Esophagus muscularis mucosa (tissue), 4 donors: Measurements from ENCODE around the gene KLF6. TPM values are rescaled to one million over a fixed set of nuclear protein-coding genes. Genes with fewer than 3 reads are reported as not detected.

Source experiments
- DNase-seq: peaks from one replicate; pipeline ENCODE4 v3.0.0-alpha.2; 2017; ENCODE audit errors: extremely low spot score
- H3K27ac ChIP-seq, 4 donors: fragments of 200-600 bp; sonication (generic); replicated peaks in 1 of 4; 1 replicate in 3 of 4; 2 replicates in 1 of 4; pipeline ENCODE4 v1.5.1; 2016 to 2019; ENCODE audit warnings: mild to moderate bottlenecking in 1 of 4
- H3K27me3 ChIP-seq, 4 donors: fragments of 200-600 bp; sonication (generic); one replicate each; pipeline versions ENCODE4 v1.5.1 to v1.6.0; 2016 to 2019
- H3K36me3 ChIP-seq, 4 donors: fragments of 200-600 bp; sonication (generic); one replicate each; pipeline ENCODE4 v1.5.1; 2016 to 2019
- H3K4me1 ChIP-seq, 4 donors: fragments of 200-600 bp; sonication (generic); one replicate each; pipeline ENCODE4 v1.5.1; 2016 to 2019
- H3K4me3 ChIP-seq, 4 donors: fragments of 200-600 bp; sonication (generic); 1 replicate in 2 of 4; 2 replicates in 2 of 4; pipeline ENCODE4 v1.5.1; 2016 to 2019; ENCODE audit warnings: mild to moderate bottlenecking in 4 of 4, moderate library complexity in 1 of 4
- H3K9me3 ChIP-seq, 4 donors: fragments of 200-600 bp; sonication (generic); 1 replicate in 3 of 4; 2 replicates in 1 of 4; pipeline ENCODE4 v1.5.1; 2016 to 2019
- CTCF ChIP-seq, 3 experiments: fragments of 200-600 bp in 2 of 3; fragments of 450-650 bp in 1 of 3; sonication (generic) in 2 of 3; IDR thresholded peaks; one replicate each; pipeline ENCODE4 v1.5.1; 2017 to 2019; ENCODE audit warnings: antibody characterized with exemption in 3 of 3, mild to moderate bottlenecking in 2 of 3, moderate library complexity in 1 of 3
- EP300 ChIP-seq: sonication (generic); formaldehyde crosslinking; IDR thresholded peaks from one replicate; pipeline ENCODE4 v1.6.1; 2017; ENCODE audit warnings: antibody characterized with exemption
- POLR2A ChIP-seq: fragments of 450-650 bp; IDR thresholded peaks from one replicate; pipeline ENCODE4 v1.6.1; 2017; ENCODE audit warnings: antibody characterized with exemption, moderate library complexity, mild to moderate bottlenecking, low read depth
- POLR2AphosphoS5 ChIP-seq, 2 donors: sonication (generic); formaldehyde crosslinking; IDR thresholded peaks; one replicate each; pipeline ENCODE4 v1.6.1; 2017; ENCODE audit warnings: antibody characterized with exemption in 2 of 2
- WGBS: methylation state at CpG from one replicate; pipeline ENCODE4 v1.1.5; 2018; 5-methylcytosine and 5-hydroxymethylcytosine counted together
- intact Hi-C: fragments of 100-400 bp; cut with DNase I; formaldehyde crosslinking; loops from one replicate; pipeline ENCODE4 v1.15.1; 2023
- total RNA-seq, 4 donors: library from RNA; depleted of rRNA; stranded (reverse); fragments of >200 nt; gene quantifications; one replicate each; pipeline versions ENCODE4 v1.1.0 to v1.2.1, GENCODE V29; 2016

The KLF6 gene
- total RNA-seq, 4 donors from 2014 or later = 114 to 145 (median 123) TPM

- intact Hi-C loops = no loop called here
- Histone ChIP-seq H3K9me3 (no peaks in the 10 kb centered on the region), H3K27me3 (no peaks in the 10 kb centered on the region), H3K4me1 (peaks cover 68 to 83% (median 73%) of the 10 kb centered on the region in 4 donors), H3K4me3 (no peak overlapping the region), H3K36me3 (no peaks in the 10 kb centered on the region), H3K27ac (peak overlapping the region; percentile 78 to 83 (median 79))
- peak; percentile 89 for DNase-seq
- 91% methylated on average over 6 of the region's 6 CpGs for WGBS
- TF ChIP-seq CTCF (IDR thresholded peaks at IDR 0.05) (no peak), POLR2A (no peak), EP300 (no peak), POLR2AphosphoS5 (IDR thresholded peaks at IDR 0.05) (no peak)
Measured at GRCh38 chr10:3808689-3809199, 23.7 kb upstream of the KLF6 start.

- WGBS = 47% methylated on average over 12 of the region's 12 CpGs
Measured at GRCh38 chr10:3807928-3808496, 23.0 kb upstream of the KLF6 start.

GRCh38 chr10:3807211-3807927 is 22.4 kb upstream of the KLF6 start:
- H3K27ac ChIP-seq = peak overlapping the region; percentile 78 to 83 (median 79)
- H3K4me1 ChIP-seq = peaks cover 68 to 83% (median 74%) of the 10 kb centered on the region in 4 donors
- intact Hi-C loops = no loop called here
- WGBS = 88% methylated on average over 14 of the region's 15 CpGs
- DNase-seq = peak; percentile 91
- no peaks in the 10 kb centered on the region for H3K27me3 ChIP-seq
- H3K4me3 ChIP-seq = no peak overlapping the region
- TF ChIP-seq POLR2A (no peak), POLR2AphosphoS5 (IDR thresholded peaks at IDR 0.05) (no peak), CTCF (IDR thresholded peaks at IDR 0.05) (no peak), EP300 (no peak)
- H3K9me3 ChIP-seq = no peaks in the 10 kb centered on the region
- H3K36me3 ChIP-seq = no peaks in the 10 kb centered on the region

More at GRCh38 chr10:3807928-3808496, 23.0 kb upstream of the KLF6 start:
- intact Hi-C loops = no loop called here
- H3K27ac ChIP-seq = peak overlapping the region; percentile 78 to 83 (median 79)
- TF ChIP-seq CTCF (IDR thresholded peaks at IDR 0.05) = no peak
- no peak for TF ChIP-seq EP300
- TF ChIP-seq POLR2A = no peak
- TF ChIP-seq POLR2AphosphoS5 (IDR thresholded peaks at IDR 0.05) = peak; percentile 57 to 67
- H3K4me1 ChIP-seq = peaks cover 68 to 83% (median 74%) of the 10 kb centered on the region in 4 donors
- no peaks in the 10 kb centered on the region for H3K36me3 ChIP-seq
- H3K27me3 ChIP-seq = no peaks in the 10 kb centered on the region
- peak; percentile 87 for DNase-seq
- H3K9me3 ChIP-seq = no peaks in the 10 kb centered on the region
- H3K4me3 ChIP-seq = no peak overlapping the region

GRCh38 chr10:3806603-3807002 is 21.6 kb upstream of the KLF6 start:
- TF ChIP-seq CTCF (IDR thresholded peaks at IDR 0.05) (no peak), POLR2AphosphoS5 (IDR thresholded peaks at IDR 0.05) (no peak), EP300 (no peak), POLR2A (no peak)
- WGBS = 69% methylated on average over 5 of the region's 5 CpGs
- intact Hi-C loops = no loop called here

More at GRCh38 chr10:3806603-3807002, 21.6 kb upstream of the KLF6 start:
- Histone ChIP-seq H3K4me1 (peaks cover 62 to 77% (median 67%) of the 10 kb centered on the region in 4 donors), H3K4me3 (no peak overlapping the region), H3K36me3 (no peaks in the 10 kb centered on the region), H3K27me3 (no peaks in the 10 kb centered on the region), H3K9me3 (no peaks in the 10 kb centered on the region), H3K27ac (peak overlapping the region; percentile 78 to 83 (median 80))
- no peak for DNase-seq
